Stimulated activated effector memory CD8-positive, alpha-beta T cell treated with anti-CD3 and anti-CD28 coated beads, Interleukin-12 subunit alpha, Interleukin-12 subunit beta, amount 100 ng/mL, for 72 hours (primary cell): ENCODE measurements around the gene CYB561.

Experiments used
- ATAC-seq: fragments of 150-1000 bp; cut with Tn5 transposase; 2 replicates; pipeline ENCODE4 v1.10.0; 2021
- DNase-seq, 2 donors: peaks; one replicate each; pipeline ENCODE4 v3.0.0; 2021 to 2022; ENCODE audit warnings: low spot score in 2 of 2
- H3K27ac Mint-ChIP-seq: one replicate; pipeline ENCODE4 v1.8.0; 2022; ENCODE audit warnings: mild to moderate bottlenecking, mixed read lengths
- H3K36me3 Mint-ChIP-seq: one replicate; pipeline ENCODE4 v1.8.0; 2022; ENCODE audit warnings: mild to moderate bottlenecking, mixed read lengths
- H3K4me1 Mint-ChIP-seq: one replicate; pipeline ENCODE4 v1.8.0; 2022; ENCODE audit warnings: mixed read lengths
- H3K4me3 Mint-ChIP-seq: one replicate; pipeline ENCODE4 v1.8.0; 2022; ENCODE audit warnings: mild to moderate bottlenecking, mixed read lengths
- H3K9me3 Mint-ChIP-seq: one replicate; pipeline ENCODE4 v1.8.0; 2022; ENCODE audit warnings: mixed read lengths

CYB561 gene

DNA sequence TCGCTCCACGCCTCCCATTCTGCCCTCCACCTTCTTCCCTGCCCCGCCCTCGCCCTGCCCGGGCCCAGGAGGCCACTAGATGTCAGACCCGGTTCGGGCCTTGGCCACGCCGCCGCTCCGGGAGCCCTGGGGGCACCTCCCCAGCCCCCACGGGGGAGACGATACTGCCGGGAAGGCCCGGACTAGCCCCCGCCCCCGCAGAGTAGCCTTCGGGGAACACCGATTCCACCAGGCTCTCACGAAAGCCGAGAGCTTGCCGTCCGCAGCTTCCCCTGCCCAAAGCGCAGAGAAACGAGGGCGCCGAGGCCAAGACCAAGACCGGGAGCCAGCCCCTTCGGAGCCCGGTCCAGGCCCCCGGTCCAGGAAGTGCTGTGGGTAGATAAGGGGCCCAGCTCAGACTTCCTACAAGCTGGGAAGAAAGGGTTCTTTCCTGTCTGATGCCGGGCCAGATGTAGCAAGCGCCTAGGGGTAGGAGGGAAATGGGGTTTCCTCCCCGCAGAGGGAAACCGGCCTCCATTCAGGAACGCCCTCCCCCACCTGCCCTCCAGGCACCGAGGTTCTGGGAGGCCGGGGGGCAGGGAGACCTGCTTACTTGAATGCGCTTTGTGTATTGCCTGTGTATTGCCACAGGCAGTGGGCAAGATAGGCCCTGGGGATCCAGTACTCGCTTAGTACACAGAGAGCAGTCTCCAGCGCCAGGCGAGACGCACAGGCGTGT, 806 bp upstream of the CYB561 start:
- Mint-ChIP-seq H3K27ac (peak overlapping the region; percentile 90), H3K36me3 (peaks cover 12% of the 10 kb centered on the region), H3K9me3 (no peaks in the 10 kb centered on the region), H3K4me1 (peaks cover 40% of the 10 kb centered on the region), H3K4me3 (peak overlapping the region; percentile 64)
- peak; percentile 52 to 79 for DNase-seq
- ATAC-seq, result peak; percentile 29

DNA sequence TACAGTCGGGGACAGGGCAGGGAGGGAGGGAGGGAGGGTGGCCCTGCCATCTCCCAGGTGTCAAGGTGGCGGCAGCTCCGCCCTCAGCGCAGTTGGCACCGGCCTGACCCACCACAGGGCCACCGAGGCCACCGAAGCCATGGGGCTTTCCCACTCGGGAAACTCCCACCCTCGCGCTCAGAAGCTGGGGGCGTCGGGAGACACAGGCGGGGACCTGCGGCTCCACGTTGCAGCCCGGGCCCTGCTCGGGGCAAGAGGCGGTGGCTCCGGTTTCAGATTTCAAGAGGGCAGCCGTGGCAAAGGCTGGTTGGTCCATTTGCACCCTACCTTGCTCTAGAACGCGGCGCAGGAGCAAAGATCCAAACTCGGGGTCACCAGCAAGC, 544 bp downstream of the CYB561 start:
- Mint-ChIP-seq H3K36me3 (peaks cover 12% of the 10 kb centered on the region), H3K4me1 (peaks cover 47% of the 10 kb centered on the region), H3K9me3 (no peaks in the 10 kb centered on the region), H3K27ac (peak overlapping the region; percentile 91), H3K4me3 (peak overlapping the region; percentile 69)
- ATAC-seq (peak; percentile 68), DNase-seq (peak; percentile 29 to 78)

- H3K4me3 Mint-ChIP-seq, result peak overlapping the region; percentile 69
- DNase-seq (no peak), ATAC-seq (no peak)
- peaks cover 12% of the 10 kb centered on the region for H3K36me3 Mint-ChIP-seq
- peaks cover 47% of the 10 kb centered on the region for H3K4me1 Mint-ChIP-seq
- H3K9me3 Mint-ChIP-seq, result no peaks in the 10 kb centered on the region
- peak overlapping the region; percentile 91 for H3K27ac Mint-ChIP-seq
Measured at GRCh38 chr17:63445065-63445464, 1.0 kb downstream of the CYB561 start.

DNA sequence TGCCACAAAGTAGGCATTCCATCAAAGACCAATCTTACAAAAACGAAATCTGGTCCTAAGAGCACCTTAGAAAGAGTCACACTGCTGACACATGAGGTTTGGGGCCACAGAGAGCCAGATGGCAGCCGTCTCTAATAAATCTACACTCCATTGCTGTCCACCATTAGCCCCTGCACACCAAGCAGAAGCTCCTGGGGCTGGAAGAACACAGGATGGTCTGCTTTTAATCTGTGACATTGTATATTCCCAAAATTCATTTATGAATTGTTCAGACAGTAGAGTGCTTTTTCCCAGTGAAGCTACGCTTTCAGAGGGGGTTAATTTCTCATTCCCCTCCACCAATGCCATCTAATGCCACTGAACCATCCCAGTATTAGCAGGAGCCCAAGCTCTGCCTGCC, 1.6 kb downstream of the CYB561 start:
- H3K36me3 Mint-ChIP-seq, result peaks cover 12% of the 10 kb centered on the region
- peak overlapping the region; percentile 91 for H3K27ac Mint-ChIP-seq
- peaks cover 47% of the 10 kb centered on the region for H3K4me1 Mint-ChIP-seq
- no peak for DNase-seq
- H3K9me3 Mint-ChIP-seq, result no peaks in the 10 kb centered on the region
- peak overlapping the region; percentile 69 for H3K4me3 Mint-ChIP-seq
- ATAC-seq, result no peak

DNA sequence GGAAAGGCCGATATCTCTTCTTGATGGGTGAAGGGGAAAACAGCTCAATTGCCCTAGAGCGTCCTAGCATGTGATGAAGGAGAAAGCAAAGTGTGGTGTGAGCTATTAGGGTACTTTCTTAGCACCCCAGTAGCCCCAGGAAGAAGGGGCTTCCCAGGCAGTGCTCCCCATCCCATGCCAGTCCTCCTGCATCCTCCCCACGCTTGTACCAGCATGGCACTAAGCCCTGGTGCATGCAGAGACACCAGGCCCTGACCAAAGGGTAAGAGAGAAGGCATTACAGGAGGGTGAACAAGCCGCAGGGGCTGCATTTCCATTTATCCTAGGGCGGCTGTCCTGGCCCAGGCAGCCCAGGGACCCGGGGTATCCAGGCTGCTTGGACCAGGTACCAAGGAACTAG, 3.1 kb downstream of the CYB561 start:
- H3K4me3 Mint-ChIP-seq, result no peak overlapping the region
- DNase-seq (no peak), ATAC-seq (no peak)
- H3K9me3 Mint-ChIP-seq, result no peaks in the 10 kb centered on the region
- peak overlapping the region; percentile 78 for H3K27ac Mint-ChIP-seq
- peaks cover 55% of the 10 kb centered on the region for H3K4me1 Mint-ChIP-seq
- H3K36me3 Mint-ChIP-seq, result peaks cover 12% of the 10 kb centered on the region

GRCh38 chr17:63442549-63443035, 3.5 kb downstream of the CYB561 start:
- H3K4me1 Mint-ChIP-seq, result peaks cover 55% of the 10 kb centered on the region

DNA sequence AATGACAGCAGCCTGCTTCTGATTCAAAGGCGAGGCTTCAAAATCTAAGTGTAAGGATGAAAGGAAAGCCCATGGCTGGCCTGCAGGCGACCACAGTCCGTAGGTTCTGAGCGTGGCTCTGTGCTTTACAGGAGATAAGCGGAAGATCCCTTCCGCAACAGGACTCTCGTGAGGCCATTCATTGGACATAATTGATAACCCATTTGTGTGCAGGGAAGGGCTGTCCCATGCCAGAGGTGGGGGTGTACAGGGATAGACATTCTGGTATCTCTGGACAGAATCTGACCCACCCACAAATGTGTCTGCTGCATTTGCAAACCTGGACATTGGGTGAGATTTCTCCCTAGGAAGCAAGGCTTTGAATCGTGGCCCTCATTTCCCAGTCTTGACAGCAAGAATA, 4.0 kb downstream of the CYB561 start:
- DNase-seq (no peak), ATAC-seq (no peak)

More at GRCh38 chr17:63442549-63443035, 3.5 kb downstream of the CYB561 start:
- peak; percentile 36 for ATAC-seq
- Mint-ChIP-seq H3K4me3 (no peak overlapping the region), H3K9me3 (no peaks in the 10 kb centered on the region), H3K27ac (peak overlapping the region; percentile 78), H3K36me3 (peaks cover 12% of the 10 kb centered on the region)
- no peak for DNase-seq

GRCh38 chr17:63441654-63442053, 4.5 kb downstream of the CYB561 start:
- no peak for ATAC-seq
- peaks cover 55% of the 10 kb centered on the region for H3K4me1 Mint-ChIP-seq
- no peak overlapping the region for H3K4me3 Mint-ChIP-seq
- H3K9me3 Mint-ChIP-seq, result no peaks in the 10 kb centered on the region
- H3K36me3 Mint-ChIP-seq, result peaks cover 12% of the 10 kb centered on the region
- no peak for DNase-seq
- peak overlapping the region; percentile 98 for H3K27ac Mint-ChIP-seq

More for the DNA sequence above, 4.0 kb downstream of the CYB561 start:
- H3K4me3 Mint-ChIP-seq, result no peak overlapping the region
- no peaks in the 10 kb centered on the region for H3K9me3 Mint-ChIP-seq
- peak overlapping the region; percentile 78 for H3K27ac Mint-ChIP-seq
- H3K4me1 Mint-ChIP-seq, result peaks cover 53% of the 10 kb centered on the region
- peaks cover 12% of the 10 kb centered on the region for H3K36me3 Mint-ChIP-seq

DNA sequence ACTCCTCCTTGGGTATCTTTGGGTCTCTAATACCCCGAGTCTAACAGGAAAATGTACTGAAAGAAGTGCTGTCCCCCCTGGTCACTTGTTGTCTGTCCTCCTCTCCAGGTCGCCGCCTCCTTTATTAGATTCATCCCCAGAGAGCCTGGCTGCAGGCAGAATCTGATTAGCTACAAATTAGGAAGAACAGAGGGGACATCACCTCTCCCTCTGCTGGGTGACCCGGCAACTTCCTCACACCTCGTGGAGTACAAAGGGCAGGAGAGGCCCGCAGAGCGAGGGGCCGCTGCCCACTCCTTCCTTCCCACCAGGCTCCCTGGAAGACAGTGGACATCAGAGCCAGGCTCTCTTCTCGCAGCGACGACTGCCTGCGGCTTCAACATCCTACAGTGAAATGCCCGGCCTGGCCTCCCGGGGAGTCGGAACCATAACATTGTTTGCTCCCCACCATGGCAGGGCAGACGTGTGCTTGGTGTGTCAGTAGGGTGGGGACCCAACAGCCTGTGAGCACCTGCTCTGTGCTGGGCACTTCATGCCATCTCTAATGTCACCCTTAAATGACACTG, 5.3 kb downstream of the CYB561 start:
- Mint-ChIP-seq H3K27ac (peak overlapping the region; percentile 98), H3K4me3 (peak overlapping the region; percentile 74), H3K4me1 (peaks cover 56% of the 10 kb centered on the region), H3K9me3 (no peaks in the 10 kb centered on the region), H3K36me3 (peaks cover 12% of the 10 kb centered on the region)
- DNase-seq (no peak), ATAC-seq (no peak)

GRCh38 chr17:63440127-63440769, 5.9 kb downstream of the CYB561 start:
- peaks cover 61% of the 10 kb centered on the region for H3K4me1 Mint-ChIP-seq
- peak; percentile 47 for ATAC-seq
- H3K36me3 Mint-ChIP-seq, result peaks cover 6% of the 10 kb centered on the region

DNA sequence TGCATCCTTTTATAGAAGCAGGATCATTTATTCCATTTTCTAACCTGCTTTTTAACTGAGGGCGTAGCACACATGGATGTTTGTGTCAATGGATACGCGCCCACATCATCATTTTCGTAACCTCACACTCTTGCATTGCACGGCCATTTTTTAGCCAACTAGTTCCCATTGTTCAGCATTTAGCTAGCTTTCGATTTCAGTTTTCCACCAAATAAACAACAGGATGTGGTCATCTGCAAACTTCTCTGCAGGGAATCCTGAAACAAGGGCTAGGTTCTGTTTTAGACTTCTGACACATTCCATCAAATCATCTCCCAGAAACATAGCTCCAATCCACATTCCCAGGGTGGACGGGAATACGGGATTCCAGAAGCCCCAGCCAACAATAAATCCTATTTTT, 6.4 kb downstream of the CYB561 start:
- no peaks in the 10 kb centered on the region for H3K9me3 Mint-ChIP-seq
- ATAC-seq, result no peak
- peaks cover under 1% of the 10 kb centered on the region for H3K36me3 Mint-ChIP-seq
- peak overlapping the region; percentile 74 for H3K4me3 Mint-ChIP-seq
- peak overlapping the region; percentile 98 for H3K27ac Mint-ChIP-seq
- peaks cover 61% of the 10 kb centered on the region for H3K4me1 Mint-ChIP-seq
- DNase-seq, result no peak

More at GRCh38 chr17:63440127-63440769, 5.9 kb downstream of the CYB561 start:
- DNase-seq, result no peak
- Mint-ChIP-seq H3K9me3 (no peaks in the 10 kb centered on the region), H3K27ac (peak overlapping the region; percentile 98), H3K4me3 (peak overlapping the region; percentile 74)

- no peak for ATAC-seq
- DNase-seq, result no peak
- peak overlapping the region; percentile 98 for H3K27ac Mint-ChIP-seq
- H3K9me3 Mint-ChIP-seq, result no peaks in the 10 kb centered on the region
- no peaks in the 10 kb centered on the region for H3K36me3 Mint-ChIP-seq
- H3K4me3 Mint-ChIP-seq, result no peak overlapping the region
- H3K4me1 Mint-ChIP-seq, result peaks cover 69% of the 10 kb centered on the region
Measured at GRCh38 chr17:63438092-63439051, 7.7 kb downstream of the CYB561 start.

DNA sequence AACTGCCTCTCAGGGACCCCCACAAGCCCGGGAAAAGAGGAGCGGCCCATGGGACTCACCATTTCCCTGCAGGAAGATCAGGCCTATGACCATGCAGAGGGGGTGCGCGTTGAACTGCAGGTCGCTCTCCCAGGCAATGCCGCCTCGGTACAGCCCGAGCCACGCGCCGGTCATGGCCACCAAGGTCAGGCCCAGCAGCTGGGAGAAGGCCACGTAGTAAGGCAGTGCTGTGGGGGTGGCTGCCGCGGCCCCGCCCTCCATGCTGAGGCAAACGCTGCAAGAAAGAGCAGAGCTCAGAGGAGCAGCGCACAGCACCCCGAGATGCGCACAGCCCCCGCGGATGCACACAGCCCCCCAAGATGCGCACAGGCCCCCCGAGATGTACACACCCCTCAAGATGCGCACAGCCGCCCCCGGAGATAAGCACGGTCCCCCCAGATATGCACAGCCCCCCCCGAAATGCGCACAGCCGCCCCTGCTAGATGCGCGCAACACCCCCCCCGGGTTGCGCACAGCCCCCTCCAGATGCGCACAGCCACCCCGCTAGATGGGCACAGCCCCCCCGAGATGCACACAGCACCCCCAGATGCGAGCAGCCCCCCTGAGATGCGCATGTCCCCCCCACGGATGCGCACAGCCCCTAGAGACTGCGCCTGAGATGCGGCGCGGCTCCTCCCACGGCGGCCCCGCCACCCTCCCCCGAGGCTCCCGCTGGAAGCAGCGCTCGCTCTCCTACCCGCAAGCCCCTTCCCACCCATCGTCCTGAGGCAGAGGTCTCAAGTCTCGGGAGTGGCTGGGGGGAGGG, 8.6 kb downstream of the CYB561 start:
- H3K9me3 Mint-ChIP-seq, result no peaks in the 10 kb centered on the region
- H3K4me1 Mint-ChIP-seq, result peaks cover 72% of the 10 kb centered on the region
- H3K27ac Mint-ChIP-seq, result peak overlapping the region; percentile 48
- no peak for ATAC-seq
- H3K4me3 Mint-ChIP-seq, result no peak overlapping the region
- no peaks in the 10 kb centered on the region for H3K36me3 Mint-ChIP-seq
- no peak for DNase-seq

GRCh38 chr17:63436523-63437110, 9.5 kb downstream of the CYB561 start:
- Mint-ChIP-seq H3K4me1 (peaks cover 70% of the 10 kb centered on the region), H3K27ac (peak overlapping the region; percentile 48), H3K9me3 (no peaks in the 10 kb centered on the region), H3K36me3 (no peaks in the 10 kb centered on the region), H3K4me3 (no peak overlapping the region)
- DNase-seq (no peak), ATAC-seq (no peak)
